GM23338 (cell line): ENCODE results near the gene NFATC1. TPM values are rescaled to one million over a fixed set of nuclear protein-coding genes. Genes with fewer than 3 reads are reported as not detected.

ENCODE experiments used
- ATAC-seq: fragments of 200-7000 bp; cut with Tn5 transposase; 3 replicates; pipeline ENCODE4 v1.9.1; 2020
- DNase-seq: peaks from one replicate; pipeline ENCODE4 v3.0.0-alpha.2; 2015; ENCODE audit warnings: low spot score
- H2AFZ ChIP-seq: fragments of 200-600 bp; sonication (generic); 2 replicates; pipeline ENCODE4 v1.8.0; 2016; ENCODE audit warnings: antibody characterized with exemption, mild to moderate bottlenecking, moderate library complexity
- H3F3A ChIP-seq: fragments of 200-600 bp; sonication (generic); replicated peaks from 2 replicates; pipeline ENCODE4 v1.8.0; 2017; ENCODE audit warnings: antibody characterized with exemption, mixed run types, low read depth
- H3K27ac ChIP-seq: fragments of 200-600 bp; sonication (generic); 2 replicates; pipeline ENCODE4 v1.6.1; 2016; ENCODE audit warnings: low read depth
- H3K27me3 ChIP-seq: fragments of 200-600 bp; sonication (generic); 2 replicates; pipeline ENCODE4 v1.8.0; 2016; ENCODE audit warnings: mild to moderate bottlenecking, mixed run types, moderate library complexity; ENCODE audit not compliant: insufficient read depth
- H3K36me3 ChIP-seq: fragments of 200-600 bp; sonication (generic); 2 replicates; pipeline ENCODE4 v1.8.0; 2016; ENCODE audit warnings: mild to moderate bottlenecking; ENCODE audit not compliant: insufficient read depth
- H3K4me1 ChIP-seq: fragments of 200-600 bp; sonication (generic); 2 replicates; pipeline ENCODE4 v1.8.0; 2016; ENCODE audit warnings: mild to moderate bottlenecking, moderate library complexity; ENCODE audit not compliant: insufficient read depth
- H3K4me2 ChIP-seq: fragments of 200-600 bp; sonication (generic); 2 replicates; pipeline ENCODE4 v1.7.1; 2017; ENCODE audit warnings: mixed run types
- H3K4me3 ChIP-seq: fragments of 200-600 bp; sonication (generic); 2 replicates; pipeline ENCODE4 v1.6.1; 2016; ENCODE audit warnings: mixed run types
- H3K79me2 ChIP-seq: fragments of 200-600 bp; sonication (generic); replicated peaks from 2 replicates; pipeline ENCODE4 v1.8.0; 2017; ENCODE audit warnings: mild to moderate bottlenecking; ENCODE audit not compliant: insufficient read depth
- H3K9me2 ChIP-seq: fragments of 200-600 bp; sonication (generic); 2 replicates; pipeline ENCODE4 v1.8.0; 2017; ENCODE audit not compliant: insufficient read depth
- H4K20me1 ChIP-seq: fragments of 200-600 bp; sonication (generic); replicated peaks from 2 replicates; pipeline ENCODE4 v1.8.0; 2017; ENCODE audit warnings: mild to moderate bottlenecking; ENCODE audit not compliant: insufficient read depth
- H3K27ac Mint-ChIP-seq: 2 replicates; pipeline ENCODE4 v1.8.0; 2020; ENCODE audit warnings: inconsistent platforms, mild to moderate bottlenecking, moderate library complexity, mixed read lengths
- H3K27me3 Mint-ChIP-seq: 3 replicates; pipeline ENCODE4 v1.8.0; 2022; ENCODE audit warnings: low read depth, mild to moderate bottlenecking, moderate library complexity, mixed read lengths, inconsistent platforms; ENCODE audit not compliant: insufficient read depth, poor library complexity
- H3K36me3 Mint-ChIP-seq: 3 replicates; pipeline ENCODE4 v1.8.0; 2021; ENCODE audit warnings: low read depth, mild to moderate bottlenecking, inconsistent platforms, moderate library complexity, mixed read lengths
- H3K4me1 Mint-ChIP-seq: 3 replicates; pipeline ENCODE4 v1.8.0; 2020; ENCODE audit warnings: mild to moderate bottlenecking, inconsistent platforms, mixed read lengths
- H3K4me3 Mint-ChIP-seq: 3 replicates; pipeline ENCODE4 v1.8.0; 2021; ENCODE audit warnings: moderate library complexity, mild to moderate bottlenecking, inconsistent platforms, mixed read lengths
- H3K9me3 Mint-ChIP-seq: 3 replicates; pipeline ENCODE4 v1.8.0; 2020; ENCODE audit warnings: moderate library complexity, mild to moderate bottlenecking, inconsistent platforms, mixed read lengths
- CREB1 ChIP-seq: fragments of 250-450 bp; sonication (Bioruptor Pico); IDR thresholded peaks from 2 replicates; pipeline ENCODE4 v1.5.0; 2020; ENCODE audit warnings: low read depth, mild to moderate bottlenecking, moderate library complexity
- CTCF ChIP-seq, 2 experiments: fragments of 200-600 bp in 1 of 2; sonication (generic) in 1 of 2; conservative IDR thresholded peaks; 2 replicates each; pipeline versions ENCODE4 v1.5.1 to v1.6.1; 2016 to 2017; ENCODE audit warnings: antibody characterized with exemption in 2 of 2, low read depth in 2 of 2, mild to moderate bottlenecking in 2 of 2, moderate library complexity in 1 of 2
- EZH2 ChIP-seq: fragments of 200-600 bp; sonication (generic); IDR thresholded peaks from one replicate; pipeline ENCODE4 v1.8.0; 2017; ENCODE audit warnings: antibody characterized with exemption, mild to moderate bottlenecking, low read depth; ENCODE audit not compliant: unreplicated experiment
- JUNB ChIP-seq: IDR thresholded peaks from one replicate; pipeline ENCODE4 v1.6.1; 2016; ENCODE audit warnings: antibody characterized with exemption; ENCODE audit not compliant: unreplicated experiment
- NANOG ChIP-seq: IDR thresholded peaks from 2 replicates; pipeline ENCODE4 v1.6.1; 2016; ENCODE audit warnings: antibody characterized with exemption, borderline replicate concordance
- ZNF114 ChIP-seq: fragments of 250-450 bp; sonication (Bioruptor Pico); IDR thresholded peaks from 2 replicates; pipeline ENCODE4 v1.5.0; 2020; ENCODE audit warnings: mild to moderate bottlenecking, moderate library complexity
- ZNF331 ChIP-seq: fragments of 250-450 bp; sonication (Bioruptor Pico); IDR thresholded peaks from 2 replicates; pipeline ENCODE4 v1.5.0; 2020; ENCODE audit warnings: low read depth, mild to moderate bottlenecking, moderate library complexity
- polyA plus RNA-seq: library from polyadenylated mRNA; unstranded; fragments of >200 nt; fragmentation: Nextera tagmentation; extraction: Ambion mirVana; gene quantifications from 2 replicates; pipeline ENCODE4 v1.2.1, GENCODE V29; 2016
- total RNA-seq: library from RNA; depleted of rRNA; stranded (reverse); fragments of >200 nt; shearing (Covaris generic); gene quantifications from 2 replicates; pipeline ENCODE4 v1.2.3, GENCODE V29; 2014
- TF ChIP-seq, protein P1 (sequence below): fragments of 250-450 bp; sonication (Bioruptor Pico); IDR thresholded peaks from 2 replicates; pipeline ENCODE4 v1.5.0; 2020; ENCODE audit warnings: mild to moderate bottlenecking, moderate library complexity
- TF ChIP-seq, protein P2 (sequence below): IDR thresholded peaks from 2 replicates; pipeline ENCODE4 v1.6.1; 2016; ENCODE audit warnings: antibody characterized with exemption
- TF ChIP-seq, protein P3 (sequence below): IDR thresholded peaks from one replicate; pipeline ENCODE4 v1.6.1; 2018; ENCODE audit warnings: antibody characterized with exemption; ENCODE audit not compliant: unreplicated experiment

The NFATC1 gene
- total and polyA plus RNA-seq, 2 experiments from 2014 or later: 3.9 to 6.4 TPM

DNA sequence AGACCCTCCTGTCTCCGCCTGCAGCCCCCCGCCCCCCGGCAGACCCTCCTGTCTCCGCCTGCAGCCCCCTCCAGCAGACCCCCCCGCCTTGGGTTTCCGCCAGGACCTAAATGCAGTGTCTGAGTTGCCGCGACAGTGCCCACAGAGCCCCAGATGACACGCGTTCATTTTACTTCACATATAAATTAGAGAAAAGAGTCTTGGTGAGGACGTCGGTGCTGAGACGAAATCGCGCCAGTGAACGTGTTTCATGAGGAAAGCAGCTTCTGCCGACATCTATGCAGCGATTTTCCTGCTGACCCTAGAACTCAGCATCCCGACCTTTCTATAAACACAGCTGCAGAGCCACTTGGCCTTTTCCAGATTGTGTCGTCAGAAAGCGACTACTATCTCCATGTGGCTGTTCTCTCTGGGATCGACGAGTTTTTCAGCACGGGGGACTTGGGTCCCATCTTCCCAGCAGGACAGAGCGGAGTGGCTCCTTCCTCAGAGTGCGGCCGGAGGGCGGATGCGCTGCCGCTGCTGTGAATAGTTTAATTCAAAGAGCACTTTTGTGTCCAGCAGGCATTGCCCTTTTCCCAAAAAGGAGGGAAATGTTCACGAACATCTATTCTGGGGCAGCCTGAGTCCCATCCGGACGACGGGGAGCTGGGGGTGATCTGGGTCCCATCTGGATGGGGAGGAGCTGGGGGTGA is 136.7 kb downstream of the NFATC1 start (continued):
- TF ChIP-seq, protein P1, sequence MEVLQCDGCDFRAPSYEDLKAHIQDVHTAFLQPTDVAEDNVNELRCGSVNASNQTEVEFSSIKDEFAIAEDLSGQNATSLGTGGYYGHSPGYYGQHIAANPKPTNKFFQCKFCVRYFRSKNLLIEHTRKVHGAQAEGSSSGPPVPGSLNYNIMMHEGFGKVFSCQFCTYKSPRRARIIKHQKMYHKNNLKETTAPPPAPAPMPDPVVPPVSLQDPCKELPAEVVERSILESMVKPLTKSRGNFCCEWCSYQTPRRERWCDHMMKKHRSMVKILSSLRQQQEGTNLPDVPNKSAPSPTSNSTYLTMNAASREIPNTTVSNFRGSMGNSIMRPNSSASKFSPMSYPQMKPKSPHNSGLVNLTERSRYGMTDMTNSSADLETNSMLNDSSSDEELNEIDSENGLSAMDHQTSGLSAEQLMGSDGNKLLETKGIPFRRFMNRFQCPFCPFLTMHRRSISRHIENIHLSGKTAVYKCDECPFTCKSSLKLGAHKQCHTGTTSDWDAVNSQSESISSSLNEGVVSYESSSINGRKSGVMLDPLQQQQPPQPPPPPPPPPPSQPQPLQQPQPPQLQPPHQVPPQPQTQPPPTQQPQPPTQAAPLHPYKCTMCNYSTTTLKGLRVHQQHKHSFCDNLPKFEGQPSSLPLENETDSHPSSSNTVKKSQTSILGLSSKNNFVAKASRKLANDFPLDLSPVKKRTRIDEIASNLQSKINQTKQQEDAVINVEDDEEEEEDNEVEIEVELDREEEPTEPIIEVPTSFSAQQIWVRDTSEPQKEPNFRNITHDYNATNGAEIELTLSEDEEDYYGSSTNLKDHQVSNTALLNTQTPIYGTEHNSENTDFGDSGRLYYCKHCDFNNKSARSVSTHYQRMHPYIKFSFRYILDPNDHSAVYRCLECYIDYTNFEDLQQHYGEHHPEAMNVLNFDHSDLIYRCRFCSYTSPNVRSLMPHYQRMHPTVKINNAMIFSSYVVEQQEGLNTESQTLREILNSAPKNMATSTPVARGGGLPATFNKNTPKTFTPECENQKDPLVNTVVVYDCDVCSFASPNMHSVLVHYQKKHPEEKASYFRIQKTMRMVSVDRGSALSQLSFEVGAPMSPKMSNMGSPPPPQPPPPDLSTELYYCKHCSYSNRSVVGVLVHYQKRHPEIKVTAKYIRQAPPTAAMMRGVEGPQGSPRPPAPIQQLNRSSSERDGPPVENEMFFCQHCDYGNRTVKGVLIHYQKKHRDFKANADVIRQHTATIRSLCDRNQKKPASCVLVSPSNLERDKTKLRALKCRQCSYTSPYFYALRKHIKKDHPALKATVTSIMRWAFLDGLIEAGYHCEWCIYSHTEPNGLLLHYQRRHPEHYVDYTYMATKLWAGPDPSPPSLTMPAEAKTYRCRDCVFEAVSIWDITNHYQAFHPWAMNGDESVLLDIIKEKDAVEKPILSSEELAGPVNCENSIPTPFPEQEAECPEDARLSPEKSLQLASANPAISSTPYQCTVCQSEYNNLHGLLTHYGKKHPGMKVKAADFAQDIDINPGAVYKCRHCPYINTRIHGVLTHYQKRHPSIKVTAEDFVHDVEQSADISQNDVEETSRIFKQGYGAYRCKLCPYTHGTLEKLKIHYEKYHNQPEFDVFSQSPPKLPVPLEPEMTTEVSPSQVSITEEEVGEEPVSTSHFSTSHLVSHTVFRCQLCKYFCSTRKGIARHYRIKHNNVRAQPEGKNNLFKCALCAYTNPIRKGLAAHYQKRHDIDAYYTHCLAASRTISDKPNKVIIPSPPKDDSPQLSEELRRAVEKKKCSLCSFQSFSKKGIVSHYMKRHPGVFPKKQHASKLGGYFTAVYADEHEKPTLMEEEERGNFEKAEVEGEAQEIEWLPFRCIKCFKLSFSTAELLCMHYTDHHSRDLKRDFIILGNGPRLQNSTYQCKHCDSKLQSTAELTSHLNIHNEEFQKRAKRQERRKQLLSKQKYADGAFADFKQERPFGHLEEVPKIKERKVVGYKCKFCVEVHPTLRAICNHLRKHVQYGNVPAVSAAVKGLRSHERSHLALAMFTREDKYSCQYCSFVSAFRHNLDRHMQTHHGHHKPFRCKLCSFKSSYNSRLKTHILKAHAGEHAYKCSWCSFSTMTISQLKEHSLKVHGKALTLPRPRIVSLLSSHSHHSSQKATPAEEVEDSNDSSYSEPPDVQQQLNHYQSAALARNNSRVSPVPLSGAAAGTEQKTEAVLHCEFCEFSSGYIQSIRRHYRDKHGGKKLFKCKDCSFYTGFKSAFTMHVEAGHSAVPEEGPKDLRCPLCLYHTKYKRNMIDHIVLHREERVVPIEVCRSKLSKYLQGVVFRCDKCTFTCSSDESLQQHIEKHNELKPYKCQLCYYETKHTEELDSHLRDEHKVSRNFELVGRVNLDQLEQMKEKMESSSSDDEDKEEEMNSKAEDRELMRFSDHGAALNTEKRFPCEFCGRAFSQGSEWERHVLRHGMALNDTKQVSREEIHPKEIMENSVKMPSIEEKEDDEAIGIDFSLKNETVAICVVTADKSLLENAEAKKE: no peak
- TF ChIP-seq, protein P2, sequence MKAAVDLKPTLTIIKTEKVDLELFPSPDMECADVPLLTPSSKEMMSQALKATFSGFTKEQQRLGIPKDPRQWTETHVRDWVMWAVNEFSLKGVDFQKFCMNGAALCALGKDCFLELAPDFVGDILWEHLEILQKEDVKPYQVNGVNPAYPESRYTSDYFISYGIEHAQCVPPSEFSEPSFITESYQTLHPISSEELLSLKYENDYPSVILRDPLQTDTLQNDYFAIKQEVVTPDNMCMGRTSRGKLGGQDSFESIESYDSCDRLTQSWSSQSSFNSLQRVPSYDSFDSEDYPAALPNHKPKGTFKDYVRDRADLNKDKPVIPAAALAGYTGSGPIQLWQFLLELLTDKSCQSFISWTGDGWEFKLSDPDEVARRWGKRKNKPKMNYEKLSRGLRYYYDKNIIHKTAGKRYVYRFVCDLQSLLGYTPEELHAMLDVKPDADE: no peak
- TF ChIP-seq CREB1 (CRISPR knock-in tag): no peak
- no peak for TF ChIP-seq JUNB
- no peak for TF ChIP-seq NANOG
- no peak for TF ChIP-seq EZH2
- no peak for TF ChIP-seq ZNF114 (CRISPR knock-in tag)

DNA sequence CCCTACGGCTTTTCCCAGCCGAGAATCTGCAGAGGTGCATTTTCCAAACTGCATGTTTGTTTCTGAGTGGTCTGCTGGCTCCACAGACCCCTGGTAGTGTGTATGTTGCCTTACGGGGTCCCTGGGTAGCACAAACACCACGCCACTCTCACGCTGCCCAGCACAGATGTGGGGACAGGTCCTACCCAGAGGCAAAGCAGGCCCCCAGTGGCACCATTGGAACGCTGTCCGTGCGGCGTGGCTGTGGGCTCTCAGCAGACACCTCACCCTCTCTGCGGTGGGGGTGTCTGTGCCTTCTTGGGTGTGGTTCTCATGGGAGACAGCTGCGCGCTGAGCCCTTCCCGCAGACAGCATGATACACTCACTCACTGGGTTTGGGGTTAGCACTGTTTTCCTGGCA is 137.4 kb downstream of the NFATC1 start:
- peaks cover 8% of the 10 kb centered on the region for H3K9me3 Mint-ChIP-seq
- no peaks in the 10 kb centered on the region for H3K27me3 ChIP-seq
- no peaks in the 10 kb centered on the region for H3K4me1 ChIP-seq
- ATAC-seq (no peak), DNase-seq (no peak)
- no peak overlapping the region for H2AFZ ChIP-seq
- no peaks in the 10 kb centered on the region; the same call in 2 of the 3 replicates for H3K4me1 Mint-ChIP-seq
- H3F3A ChIP-seq: no peaks in the 10 kb centered on the region
- H3K36me3 Mint-ChIP-seq: peaks cover 5% of the 10 kb centered on the region; the same call in 2 of the 3 replicates
- H3K79me2 ChIP-seq: no peaks in the 10 kb centered on the region
- H3K4me3 ChIP-seq: no peak overlapping the region
- H3K27me3 Mint-ChIP-seq: peaks cover 17% of the 10 kb centered on the region
- no peak overlapping the region for H3K4me2 ChIP-seq
- no peak overlapping the region for H3K27ac Mint-ChIP-seq
- no peak overlapping the region for H3K4me3 Mint-ChIP-seq
- H4K20me1 ChIP-seq: no peaks in the 10 kb centered on the region
- no peaks in the 10 kb centered on the region for H3K9me2 ChIP-seq
- no peak overlapping the region for H3K27ac ChIP-seq
- no peaks in the 10 kb centered on the region for H3K36me3 ChIP-seq
- no peak for TF ChIP-seq CREB1 (CRISPR knock-in tag)
- no peak for TF ChIP-seq JUNB
- no peak for TF ChIP-seq ZNF331 (CRISPR knock-in tag)
- TF ChIP-seq, protein P2: no peak
- TF ChIP-seq EZH2: no peak
- no peak for TF ChIP-seq CTCF (conservative IDR thresholded peaks at IDR 0.05; ENCODE audit: low read depth in 2 of 2)
- no peak for TF ChIP-seq ZNF114 (CRISPR knock-in tag)
- TF ChIP-seq, protein P3, sequence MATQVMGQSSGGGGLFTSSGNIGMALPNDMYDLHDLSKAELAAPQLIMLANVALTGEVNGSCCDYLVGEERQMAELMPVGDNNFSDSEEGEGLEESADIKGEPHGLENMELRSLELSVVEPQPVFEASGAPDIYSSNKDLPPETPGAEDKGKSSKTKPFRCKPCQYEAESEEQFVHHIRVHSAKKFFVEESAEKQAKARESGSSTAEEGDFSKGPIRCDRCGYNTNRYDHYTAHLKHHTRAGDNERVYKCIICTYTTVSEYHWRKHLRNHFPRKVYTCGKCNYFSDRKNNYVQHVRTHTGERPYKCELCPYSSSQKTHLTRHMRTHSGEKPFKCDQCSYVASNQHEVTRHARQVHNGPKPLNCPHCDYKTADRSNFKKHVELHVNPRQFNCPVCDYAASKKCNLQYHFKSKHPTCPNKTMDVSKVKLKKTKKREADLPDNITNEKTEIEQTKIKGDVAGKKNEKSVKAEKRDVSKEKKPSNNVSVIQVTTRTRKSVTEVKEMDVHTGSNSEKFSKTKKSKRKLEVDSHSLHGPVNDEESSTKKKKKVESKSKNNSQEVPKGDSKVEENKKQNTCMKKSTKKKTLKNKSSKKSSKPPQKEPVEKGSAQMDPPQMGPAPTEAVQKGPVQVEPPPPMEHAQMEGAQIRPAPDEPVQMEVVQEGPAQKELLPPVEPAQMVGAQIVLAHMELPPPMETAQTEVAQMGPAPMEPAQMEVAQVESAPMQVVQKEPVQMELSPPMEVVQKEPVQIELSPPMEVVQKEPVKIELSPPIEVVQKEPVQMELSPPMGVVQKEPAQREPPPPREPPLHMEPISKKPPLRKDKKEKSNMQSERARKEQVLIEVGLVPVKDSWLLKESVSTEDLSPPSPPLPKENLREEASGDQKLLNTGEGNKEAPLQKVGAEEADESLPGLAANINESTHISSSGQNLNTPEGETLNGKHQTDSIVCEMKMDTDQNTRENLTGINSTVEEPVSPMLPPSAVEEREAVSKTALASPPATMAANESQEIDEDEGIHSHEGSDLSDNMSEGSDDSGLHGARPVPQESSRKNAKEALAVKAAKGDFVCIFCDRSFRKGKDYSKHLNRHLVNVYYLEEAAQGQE: no peak
